DND-41 (cell line): Measurements from ENCODE around the gene TMEM97.

ENCODE experiments used
- ATAC-seq: fragments of 200-7000 bp; cut with Tn5 transposase; 3 replicates; pipeline ENCODE4 v1.9.1; 2021; ENCODE audit warnings: low read depth; ENCODE audit not compliant: insufficient read depth
- DNase-seq: peaks from one replicate; pipeline ENCODE4 v3.0.0-alpha.2; 2020
- H2AFZ ChIP-seq: 2 replicates; pipeline ENCODE4 v1.6.0; 2012; ENCODE audit warnings: low read depth, low read length
- H3K27ac ChIP-seq: 2 replicates; pipeline ENCODE4 v1.5.1; 2012; ENCODE audit warnings: low read length, inconsistent platforms
- H3K27me3 ChIP-seq: fragments of 200-600 bp; sonication (generic); 2 replicates; pipeline ENCODE4 v1.6.0; 2012; ENCODE audit warnings: low read length, mild to moderate bottlenecking, inconsistent platforms; ENCODE audit not compliant: insufficient read depth, poor library complexity
- H3K36me3 ChIP-seq: 2 replicates; pipeline ENCODE4 v1.5.1; 2012; ENCODE audit warnings: low read length, inconsistent platforms; ENCODE audit not compliant: insufficient read depth
- H3K4me1 ChIP-seq: 2 replicates; pipeline ENCODE4 v1.5.1; 2012; ENCODE audit warnings: mild to moderate bottlenecking, low read length; ENCODE audit not compliant: insufficient read depth
- H3K4me2 ChIP-seq: 2 replicates; pipeline ENCODE4 v1.6.0; 2012; ENCODE audit warnings: mild to moderate bottlenecking, moderate library complexity, low read length, inconsistent platforms; ENCODE audit not compliant: insufficient read depth
- H3K4me3 ChIP-seq, 2 experiments: fragments of 200-600 bp in 1 of 2; shearing (Covaris generic) in 1 of 2; 2 replicates each; pipeline ENCODE4 v1.5.1; 2012 to 2016; ENCODE audit warnings: inconsistent platforms in 2 of 2, low read length in 2 of 2, mild to moderate bottlenecking in 2 of 2, low read depth in 1 of 2, moderate library complexity in 1 of 2
- H3K79me2 ChIP-seq: 2 replicates; pipeline ENCODE4 v1.6.0; 2012; ENCODE audit warnings: low read length, inconsistent platforms; ENCODE audit not compliant: insufficient read depth
- H3K9ac ChIP-seq: 2 replicates; pipeline ENCODE4 v1.6.0; 2012; ENCODE audit warnings: low read depth, mild to moderate bottlenecking, inconsistent platforms, low read length, moderate library complexity
- H3K9me3 ChIP-seq: 2 replicates; pipeline ENCODE4 v1.5.1; 2012; ENCODE audit warnings: low read length, moderate library complexity, mild to moderate bottlenecking, inconsistent platforms; ENCODE audit not compliant: insufficient read depth, severe bottlenecking
- H4K20me1 ChIP-seq: 2 replicates; pipeline ENCODE4 v1.6.0; 2012; ENCODE audit warnings: low read length; ENCODE audit not compliant: insufficient read depth
- EZH2 ChIP-seq: IDR thresholded peaks from 3 replicates; pipeline ENCODE4 v1.6.1; 2012; ENCODE audit warnings: borderline replicate concordance, low read depth, mild to moderate bottlenecking, moderate library complexity, low read length, inconsistent platforms; ENCODE audit not compliant: severe bottlenecking
- TF ChIP-seq, protein P1 (sequence below): IDR thresholded peaks from 2 replicates; pipeline ENCODE4 v1.5.1; 2012; ENCODE audit warnings: borderline replicate concordance, low read length, moderate library complexity, mild to moderate bottlenecking; ENCODE audit not compliant: poor library complexity, severe bottlenecking; ENCODE audit errors: extremely low read depth

TMEM97 gene

DNA sequence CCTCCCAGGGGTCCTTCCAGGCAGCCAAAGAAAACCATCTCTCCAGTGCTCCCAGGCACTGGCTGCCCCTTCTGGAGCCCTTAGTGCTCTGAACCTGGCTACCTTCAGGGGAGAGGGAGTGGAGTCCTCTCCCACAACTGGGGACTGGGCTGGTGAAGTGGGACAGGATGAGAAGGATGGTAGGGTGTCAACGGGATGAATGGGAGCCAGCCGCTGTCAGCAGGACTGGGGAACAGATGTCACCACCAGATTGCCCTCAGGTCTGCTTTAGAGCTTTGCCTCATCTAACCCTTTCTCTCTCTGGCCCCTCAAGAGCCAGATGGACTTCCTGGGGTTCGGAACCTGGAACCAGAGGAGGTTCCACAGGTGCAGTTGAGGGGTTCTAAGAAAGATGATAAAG, 46.5 kb downstream of the TMEM97 start:
- Histone ChIP-seq H3K4me2 (no peak overlapping the region), H3K4me3 (no peak overlapping the region), H3K4me1 (no peaks in the 10 kb centered on the region), H3K36me3 (peaks cover 25% of the 10 kb centered on the region), H2AFZ (no peak overlapping the region), H3K9ac (no peak overlapping the region), H4K20me1 (peaks cover 4% of the 10 kb centered on the region), H3K9me3 (no peaks in the 10 kb centered on the region), H3K27ac (no peak overlapping the region), H3K79me2 (no peaks in the 10 kb centered on the region), H3K27me3 (no peaks in the 10 kb centered on the region)
- ATAC-seq (no peak), DNase-seq (no peak)
- TF ChIP-seq EZH2, result no peak
- TF ChIP-seq, protein P1, sequence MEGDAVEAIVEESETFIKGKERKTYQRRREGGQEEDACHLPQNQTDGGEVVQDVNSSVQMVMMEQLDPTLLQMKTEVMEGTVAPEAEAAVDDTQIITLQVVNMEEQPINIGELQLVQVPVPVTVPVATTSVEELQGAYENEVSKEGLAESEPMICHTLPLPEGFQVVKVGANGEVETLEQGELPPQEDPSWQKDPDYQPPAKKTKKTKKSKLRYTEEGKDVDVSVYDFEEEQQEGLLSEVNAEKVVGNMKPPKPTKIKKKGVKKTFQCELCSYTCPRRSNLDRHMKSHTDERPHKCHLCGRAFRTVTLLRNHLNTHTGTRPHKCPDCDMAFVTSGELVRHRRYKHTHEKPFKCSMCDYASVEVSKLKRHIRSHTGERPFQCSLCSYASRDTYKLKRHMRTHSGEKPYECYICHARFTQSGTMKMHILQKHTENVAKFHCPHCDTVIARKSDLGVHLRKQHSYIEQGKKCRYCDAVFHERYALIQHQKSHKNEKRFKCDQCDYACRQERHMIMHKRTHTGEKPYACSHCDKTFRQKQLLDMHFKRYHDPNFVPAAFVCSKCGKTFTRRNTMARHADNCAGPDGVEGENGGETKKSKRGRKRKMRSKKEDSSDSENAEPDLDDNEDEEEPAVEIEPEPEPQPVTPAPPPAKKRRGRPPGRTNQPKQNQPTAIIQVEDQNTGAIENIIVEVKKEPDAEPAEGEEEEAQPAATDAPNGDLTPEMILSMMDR, result no peak

DNA sequence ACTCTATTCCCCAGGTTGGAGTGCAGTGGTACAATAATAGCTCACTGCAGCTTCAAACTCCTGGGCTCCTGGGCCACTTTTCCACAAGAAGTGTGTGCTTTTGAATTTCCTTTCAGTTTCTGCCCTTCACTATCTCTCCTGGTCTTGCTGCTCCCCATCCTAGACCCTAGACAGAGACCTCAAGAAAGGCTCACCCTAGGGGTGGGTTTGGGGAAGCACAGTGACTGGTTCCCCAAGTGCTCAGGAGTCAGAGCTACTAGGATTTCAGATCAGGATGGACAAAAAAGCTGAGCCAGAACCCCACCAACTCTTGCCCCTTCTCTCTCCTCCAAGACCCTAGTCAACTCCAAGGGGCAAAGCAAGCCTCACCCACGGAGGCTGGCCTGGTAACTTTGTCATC, 47.6 kb downstream of the TMEM97 start:
- H3K4me3 ChIP-seq, result no peak overlapping the region
- no peak overlapping the region for H3K27ac ChIP-seq
- TF ChIP-seq, protein P1, result no peak
- no peak for TF ChIP-seq EZH2
- no peaks in the 10 kb centered on the region for H3K27me3 ChIP-seq
- peaks cover 14% of the 10 kb centered on the region for H3K36me3 ChIP-seq
- no peaks in the 10 kb centered on the region for H3K9me3 ChIP-seq
- no peak overlapping the region for H3K4me2 ChIP-seq
- H3K79me2 ChIP-seq, result no peaks in the 10 kb centered on the region
- H2AFZ ChIP-seq, result no peak overlapping the region
- peaks cover under 1% of the 10 kb centered on the region; the same call in 1 of the 2 replicates for H3K4me1 ChIP-seq
- no peak overlapping the region for H3K9ac ChIP-seq
- ATAC-seq, result no peak
- peaks cover 5% of the 10 kb centered on the region for H4K20me1 ChIP-seq
- DNase-seq, result no peak

DNA sequence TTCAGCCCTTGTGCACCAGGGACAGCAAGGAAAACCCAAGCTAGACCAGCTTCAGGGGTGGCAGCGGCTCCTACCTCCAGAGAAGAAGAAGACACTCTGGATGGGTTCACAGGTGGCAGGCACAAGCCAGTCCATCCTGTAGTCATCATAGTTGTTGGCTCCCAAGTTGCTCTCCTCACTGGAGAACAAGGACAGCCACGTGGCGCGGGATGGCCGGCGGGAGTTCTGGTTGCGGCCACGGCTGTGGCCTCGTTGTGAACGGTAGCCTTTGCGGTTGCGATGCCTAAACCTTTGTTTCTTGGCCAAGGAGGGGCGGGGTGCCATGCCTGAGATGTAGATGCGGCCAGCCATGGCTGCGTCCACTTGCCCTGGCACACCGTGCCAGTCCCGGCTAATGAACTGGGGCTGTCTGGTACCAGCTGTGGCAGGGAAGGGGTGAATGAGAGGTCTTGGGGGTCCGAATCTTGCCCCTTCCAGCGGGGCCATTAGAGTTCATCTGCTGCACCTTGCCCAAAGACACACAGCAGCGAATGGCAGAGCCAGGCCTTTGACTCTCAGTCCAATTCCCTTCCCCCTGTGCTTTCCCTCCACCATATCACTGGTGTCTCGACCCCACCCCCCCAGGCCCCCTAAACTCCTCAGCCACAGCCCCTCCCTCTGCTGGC, 48.8 kb downstream of the TMEM97 start:
- Histone ChIP-seq H3K79me2 (no peaks in the 10 kb centered on the region), H3K4me1 (peaks cover 4% of the 10 kb centered on the region; the same call in 1 of the 2 replicates), H3K27me3 (no peaks in the 10 kb centered on the region), H3K27ac (no peak overlapping the region), H3K36me3 (peaks cover 8% of the 10 kb centered on the region), H3K4me3 (no peak overlapping the region), H3K4me2 (no peak overlapping the region), H2AFZ (no peak overlapping the region), H3K9me3 (no peaks in the 10 kb centered on the region), H4K20me1 (peaks cover 10% of the 10 kb centered on the region), H3K9ac (no peak overlapping the region)
- no peak for DNase-seq
- ATAC-seq, result no peak
- TF ChIP-seq EZH2, result no peak
- TF ChIP-seq, protein P1, result no peak
